ENCODE data around the gene ABHD3.
A peak's percentile ranks its signal among the peaks of the same experiment; 100 is the strongest.

DNA sequence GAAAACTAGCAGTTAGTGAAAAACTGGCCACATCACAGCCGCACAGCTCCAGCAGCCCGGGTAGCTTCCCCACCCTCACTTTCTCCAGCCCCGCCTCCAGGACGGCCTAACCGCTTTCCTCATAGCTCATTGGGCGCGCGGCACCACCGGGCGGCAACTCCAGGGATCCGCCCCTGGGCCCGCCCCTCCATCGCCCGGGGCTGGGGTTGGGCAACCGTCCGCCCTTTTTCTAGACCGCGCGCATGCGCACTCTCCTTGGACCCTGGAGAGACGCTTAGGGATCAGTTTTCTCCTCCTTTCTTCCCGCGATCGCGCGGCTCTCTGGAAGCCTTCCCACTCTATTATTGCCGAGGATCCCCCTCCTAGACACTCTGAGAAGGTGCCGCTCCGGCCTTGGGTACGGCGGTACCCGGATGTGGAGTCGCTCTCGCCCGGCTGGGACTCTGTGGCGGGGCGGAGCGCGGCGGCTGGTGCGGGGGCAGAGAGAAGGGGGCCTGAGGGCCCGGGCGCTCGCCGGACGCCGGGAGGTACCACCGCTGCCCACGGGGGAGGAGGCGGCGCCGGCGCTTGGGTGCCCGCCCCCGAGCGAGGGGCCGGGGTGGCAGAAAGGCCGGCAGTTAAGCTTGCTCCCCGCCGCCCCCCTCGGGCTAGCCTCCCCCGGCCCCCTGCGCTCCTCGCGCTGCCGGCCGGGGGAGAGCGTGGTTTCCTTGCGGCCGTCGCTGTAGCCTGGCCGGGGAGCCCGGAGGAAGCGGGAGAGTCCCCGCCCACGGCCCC, 36.2 kb upstream of the ABHD3 start, which contains the start of gene MIB1:
- TF ChIP-seq POLR2A (IDR thresholded peaks at IDR 0.05) = peak; percentile 82
- TF ChIP-seq CTCF (IDR thresholded peaks at IDR 0.05) = peak in 1 of 5 experiments; percentile 8
- TF ChIP-seq EP300 (IDR thresholded peaks at IDR 0.05; ENCODE audit: low read depth) = no peak
- peak; percentile 74 to 87 (median 79) for TF ChIP-seq POLR2AphosphoS5 (IDR thresholded peaks at IDR 0.05)
